ENCODE data around the gene IDH1. TPM values are rescaled to one million over a fixed set of nuclear protein-coding genes. Genes with fewer than 3 reads are reported as not detected.

Gene IDH1
- total RNA-seq (2022; extraction: Qiagen RNA extraction) = 74.9 to 92.9 TPM (median 80.1 TPM) in 5 replicates

GRCh38 chr2:208254871-208255556 lies at the start of gene IDH1:
Gene IDH1, minus strand, starts transcription at chr2:208255071. Its CDS starts 3,520 bp downstream, at chr2:208251551.

GRCh38 chr2:208265801-208266552 lies 11.1 kb upstream of the IDH1 start, which contains the start of gene PIKFYVE:
Gene PIKFYVE, plus strand, starts transcription at chr2:208266255. Its CDS starts 5,265 bp downstream, at chr2:208271520.

GRCh38 chr2:208189810-208190503 lies 64.9 kb downstream of the IDH1 start, which contains the start of gene C2orf80:
Gene C2orf80, minus strand, starts transcription at chr2:208190030. Its CDS starts 3,044 bp downstream, at chr2:208186986.

Other genes starting within 250 kb of the IDH1 start
- 1.8 to 3.1 TPM (median 2.4 TPM) in 5 replicates for gene PLEKHM3, start 229.5 kb downstream of the IDH1 start, total RNA-seq (2022; extraction: Qiagen RNA extraction)
- gene CRYGD, start 130.5 kb downstream of the IDH1 start, total RNA-seq (2022; extraction: Qiagen RNA extraction) = not detected in 5 replicates
- gene CRYGC, start 125.2 kb downstream of the IDH1 start, total RNA-seq (2022; extraction: Qiagen RNA extraction) = not detected in 5 replicates
- not detected in 5 replicates for gene CRYGB, start 108.9 kb downstream of the IDH1 start, total RNA-seq (2022; extraction: Qiagen RNA extraction)
- gene CRYGA, start 91.5 kb downstream of the IDH1 start, total RNA-seq (2022; extraction: Qiagen RNA extraction) = not detected in 5 replicates
- gene C2orf80, start 65.0 kb downstream of the IDH1 start, total RNA-seq (2022; extraction: Qiagen RNA extraction) = not detected in 5 replicates
- 4.6 to 7.0 TPM (median 6.2 TPM) in 5 replicates for gene PIKFYVE, start 11.2 kb upstream of the IDH1 start, total RNA-seq (2022; extraction: Qiagen RNA extraction)
- gene PTH2R, start 151.7 kb upstream of the IDH1 start, total RNA-seq (2022; extraction: Qiagen RNA extraction) = not detected in 5 replicates